Measurements from ENCODE around the gene EXOC4.

DNA sequence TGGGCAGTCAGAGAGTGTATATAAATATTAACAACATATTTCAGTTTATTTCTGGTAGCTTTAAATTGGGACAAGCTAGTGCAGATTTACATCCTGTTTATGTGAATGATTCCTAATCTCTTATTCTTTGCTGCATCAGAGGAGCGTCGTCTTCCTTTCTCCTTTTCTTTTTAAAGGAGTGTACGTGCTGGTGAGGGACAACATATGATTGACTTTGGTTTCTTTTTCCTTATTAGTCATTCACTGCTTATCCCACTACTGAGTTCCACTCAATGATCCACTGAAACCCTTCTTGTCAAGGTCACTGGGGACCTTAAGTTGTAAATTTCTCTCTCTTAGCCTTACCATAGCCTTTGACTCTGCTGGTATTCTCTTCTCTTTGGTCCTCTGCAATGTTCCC is 116.3 kb downstream of the EXOC4 start:
- TF ChIP-seq, protein P1, sequence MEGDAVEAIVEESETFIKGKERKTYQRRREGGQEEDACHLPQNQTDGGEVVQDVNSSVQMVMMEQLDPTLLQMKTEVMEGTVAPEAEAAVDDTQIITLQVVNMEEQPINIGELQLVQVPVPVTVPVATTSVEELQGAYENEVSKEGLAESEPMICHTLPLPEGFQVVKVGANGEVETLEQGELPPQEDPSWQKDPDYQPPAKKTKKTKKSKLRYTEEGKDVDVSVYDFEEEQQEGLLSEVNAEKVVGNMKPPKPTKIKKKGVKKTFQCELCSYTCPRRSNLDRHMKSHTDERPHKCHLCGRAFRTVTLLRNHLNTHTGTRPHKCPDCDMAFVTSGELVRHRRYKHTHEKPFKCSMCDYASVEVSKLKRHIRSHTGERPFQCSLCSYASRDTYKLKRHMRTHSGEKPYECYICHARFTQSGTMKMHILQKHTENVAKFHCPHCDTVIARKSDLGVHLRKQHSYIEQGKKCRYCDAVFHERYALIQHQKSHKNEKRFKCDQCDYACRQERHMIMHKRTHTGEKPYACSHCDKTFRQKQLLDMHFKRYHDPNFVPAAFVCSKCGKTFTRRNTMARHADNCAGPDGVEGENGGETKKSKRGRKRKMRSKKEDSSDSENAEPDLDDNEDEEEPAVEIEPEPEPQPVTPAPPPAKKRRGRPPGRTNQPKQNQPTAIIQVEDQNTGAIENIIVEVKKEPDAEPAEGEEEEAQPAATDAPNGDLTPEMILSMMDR (IDR thresholded peaks at IDR 0.05): no peak
- no peak for TF ChIP-seq POLR2AphosphoS5 (IDR thresholded peaks at IDR 0.05)
- TF ChIP-seq EP300 (IDR thresholded peaks at IDR 0.05; ENCODE audit: low read depth): no peak

All from transverse colon (tissue), 4 donors.